Posterior vena cava (tissue), 2 donors: Measurements from ENCODE around the gene NCF2. TPM values are rescaled to one million over a fixed set of nuclear protein-coding genes. Genes with fewer than 3 reads are reported as not detected.

Experiments
- DNase-seq: peaks from one replicate; pipeline ENCODE4 v3.0.0-alpha.2; 2020; ENCODE audit warnings: low spot score
- intact Hi-C, 2 donors: fragments of 100-400 bp; cut with DNase I; formaldehyde crosslinking; loops; one replicate each; pipeline versions ENCODE4 v1.14.1 to v1.14.2; 2022 to 2023
- total RNA-seq, 2 donors: library from RNA; stranded (reverse); fragmentation: NEBNext Ultra II Directional; extraction: Animal tissue kit (Norgen Biotek cat#: 25700); gene quantifications; one replicate each; pipeline ENCODE4 v1.2.1, GENCODE V29; 2021
- donor health status: DM: yes; HTN: yes; CAD: no.
- donor health status: DM: yes; HTN: yes; CAD: no.

The NCF2 gene
- total RNA-seq, 2 donors from 2014 or later = 12.8 to 26.2 TPM

DNA sequence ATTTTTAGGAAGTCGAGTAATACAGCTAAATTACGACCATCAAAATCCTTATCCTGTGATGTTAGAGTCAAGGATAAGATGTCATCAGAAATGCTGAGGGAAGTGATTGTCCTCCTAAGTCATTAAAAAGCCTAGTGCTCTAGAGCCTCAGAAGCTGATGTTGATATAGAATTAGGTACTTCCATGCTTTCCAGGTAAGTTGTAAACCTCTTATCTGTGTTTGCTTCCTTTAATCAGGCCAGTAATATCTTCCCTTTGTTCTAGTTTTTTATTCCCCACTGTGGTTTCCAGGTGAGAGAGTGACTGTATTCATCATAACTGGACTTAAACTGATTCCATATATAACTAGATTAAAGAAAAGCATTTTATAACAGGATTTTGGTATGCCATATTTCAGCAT lies 73.5 kb downstream of the NCF2 start:
- DNase-seq = no peak
- intact Hi-C loops = no loop called here

DNA sequence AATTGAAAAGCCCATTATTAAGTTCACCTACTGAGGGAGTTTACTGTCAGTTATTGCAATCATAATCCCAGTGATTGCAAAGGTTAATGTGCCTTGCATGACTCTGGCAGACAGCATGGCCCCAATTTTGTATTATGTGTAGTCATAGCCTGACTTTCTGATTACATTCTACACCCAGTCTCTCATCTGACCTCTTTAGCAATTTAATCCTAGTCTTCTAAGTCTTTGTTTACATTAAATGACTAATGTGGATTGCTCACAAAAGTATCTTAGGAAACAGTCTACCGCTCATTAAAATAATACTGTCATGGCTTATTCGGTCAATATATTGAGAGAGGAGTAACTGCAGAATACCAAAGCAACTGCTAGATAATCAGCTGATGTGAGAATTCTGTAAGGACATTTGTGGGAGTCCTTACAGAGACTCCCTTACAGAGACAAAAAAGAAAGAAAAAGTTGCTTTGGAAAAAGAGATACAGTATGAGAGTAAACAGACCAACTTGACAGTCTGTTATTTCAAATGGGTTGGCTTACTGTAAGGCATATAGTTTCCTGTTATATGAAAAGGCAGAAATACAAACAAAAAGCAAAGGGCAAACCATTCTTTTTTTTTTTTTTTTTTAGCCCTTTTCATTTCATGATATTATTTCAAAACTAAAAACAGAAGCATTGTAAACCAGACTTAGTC lies 75.1 kb downstream of the NCF2 start:
- intact Hi-C loops = no loop called here
- DNase-seq = no peak

DNA sequence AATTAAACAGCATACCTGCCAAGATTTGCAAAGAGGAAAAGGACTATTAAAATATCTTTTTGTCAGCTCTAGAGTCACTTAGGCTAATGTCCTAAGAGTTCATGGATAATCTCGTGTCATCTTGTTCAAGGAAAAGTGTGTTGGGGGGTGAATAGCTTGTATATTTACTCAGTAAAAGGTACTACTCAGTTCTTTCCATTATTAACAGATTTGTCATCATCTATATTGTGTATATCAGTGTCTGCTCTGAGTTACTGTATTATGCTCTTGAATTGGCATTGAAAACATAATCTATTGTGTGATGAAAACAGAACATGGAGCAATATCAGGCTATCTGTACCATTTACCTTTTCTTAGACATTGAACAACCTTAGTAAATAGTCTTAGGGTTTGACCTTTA lies 76.0 kb downstream of the NCF2 start:
- intact Hi-C loops = no loop called here
- DNase-seq = no peak

DNA sequence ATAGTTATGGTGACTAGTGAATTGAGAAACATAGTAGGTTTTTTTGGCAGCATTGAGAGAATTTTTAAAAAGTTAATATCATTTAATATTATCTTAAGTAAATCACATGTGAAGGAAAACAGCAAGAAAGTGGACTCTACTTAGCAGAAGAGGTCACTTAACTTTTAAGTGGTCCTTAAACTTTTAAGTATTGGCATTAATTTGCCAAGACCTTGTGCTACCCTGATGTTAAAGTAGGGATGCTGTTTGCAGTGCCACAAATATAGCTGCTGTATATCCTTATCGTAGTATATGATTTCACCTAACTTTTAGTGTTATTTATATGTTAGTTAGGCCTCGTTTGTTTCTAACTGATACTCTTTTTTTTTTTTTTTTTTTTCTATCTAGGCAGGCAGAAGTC lies 77.8 kb downstream of the NCF2 start:
- intact Hi-C loops = no loop called here
- DNase-seq = no peak

DNA sequence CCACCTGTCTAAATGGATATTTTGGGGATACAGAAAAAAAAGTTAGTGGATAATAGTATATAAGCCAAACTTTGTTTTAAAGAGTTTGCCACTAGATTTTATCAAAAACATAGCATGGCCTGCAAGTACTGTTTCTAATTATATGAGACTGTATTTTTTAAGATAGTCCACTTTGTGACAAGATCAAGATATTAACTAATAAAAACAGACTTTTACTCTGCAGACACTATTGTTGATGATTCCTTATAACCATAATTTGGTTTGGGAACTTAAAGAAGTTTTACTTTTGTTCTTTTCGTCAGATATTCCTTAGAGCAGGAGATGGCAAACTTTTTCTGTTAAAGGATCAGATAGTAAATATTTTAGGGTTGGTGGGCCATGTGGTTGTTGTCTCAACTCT lies 81.6 kb downstream of the NCF2 start:
- no peak for DNase-seq
- intact Hi-C loops = no loop called here

DNA sequence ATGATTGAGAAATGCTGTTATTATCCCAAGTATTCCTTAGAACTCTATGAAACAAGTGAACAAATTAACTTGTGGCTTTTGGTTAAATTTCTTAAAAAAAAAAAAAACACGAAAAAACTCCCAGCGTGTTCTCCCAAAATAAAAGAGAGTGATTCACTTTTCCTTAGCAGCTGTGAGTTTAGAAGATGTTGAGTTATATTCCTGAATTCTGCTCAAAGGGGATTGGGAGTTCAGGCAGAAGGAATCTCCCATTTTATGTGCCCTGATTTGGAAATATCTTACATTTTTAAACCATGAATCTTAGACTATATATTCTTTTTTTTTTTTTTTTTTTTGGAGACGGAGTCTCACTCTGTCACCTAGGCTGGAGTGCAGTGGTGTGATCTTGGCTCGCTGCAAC lies 83.7 kb downstream of the NCF2 start:
- no peak for DNase-seq
- intact Hi-C loops = no loop called here

Other genes starting within 250 kb of the NCF2 start
- gene NMNAT2, start 172.1 kb downstream of the NCF2 start, total RNA-seq = 1 to 10 TPM in 1 of 2 donors, under 1 TPM in 1; 0.60 to 1.1 TPM
- gene SMG7, start 118.0 kb downstream of the NCF2 start, total RNA-seq = 10 to 100 TPM; 27.9 to 34.3 TPM
- 100 to 1,000 TPM; 118 TPM for gene ARPC5, start 45.3 kb upstream of the NCF2 start, total RNA-seq
- gene APOBEC4, start 62.9 kb upstream of the NCF2 start, total RNA-seq = not detected
- 10 to 100 TPM; 26.3 to 34.0 TPM for gene RGL1, start 214.7 kb upstream of the NCF2 start, total RNA-seq